ENCODE measurements around the gene SHROOM3.

Gene SHROOM3

GRCh38 chr4:76751612-76752343 lies 316.7 kb downstream of the SHROOM3 start:
- TF ChIP-seq, protein P1, sequence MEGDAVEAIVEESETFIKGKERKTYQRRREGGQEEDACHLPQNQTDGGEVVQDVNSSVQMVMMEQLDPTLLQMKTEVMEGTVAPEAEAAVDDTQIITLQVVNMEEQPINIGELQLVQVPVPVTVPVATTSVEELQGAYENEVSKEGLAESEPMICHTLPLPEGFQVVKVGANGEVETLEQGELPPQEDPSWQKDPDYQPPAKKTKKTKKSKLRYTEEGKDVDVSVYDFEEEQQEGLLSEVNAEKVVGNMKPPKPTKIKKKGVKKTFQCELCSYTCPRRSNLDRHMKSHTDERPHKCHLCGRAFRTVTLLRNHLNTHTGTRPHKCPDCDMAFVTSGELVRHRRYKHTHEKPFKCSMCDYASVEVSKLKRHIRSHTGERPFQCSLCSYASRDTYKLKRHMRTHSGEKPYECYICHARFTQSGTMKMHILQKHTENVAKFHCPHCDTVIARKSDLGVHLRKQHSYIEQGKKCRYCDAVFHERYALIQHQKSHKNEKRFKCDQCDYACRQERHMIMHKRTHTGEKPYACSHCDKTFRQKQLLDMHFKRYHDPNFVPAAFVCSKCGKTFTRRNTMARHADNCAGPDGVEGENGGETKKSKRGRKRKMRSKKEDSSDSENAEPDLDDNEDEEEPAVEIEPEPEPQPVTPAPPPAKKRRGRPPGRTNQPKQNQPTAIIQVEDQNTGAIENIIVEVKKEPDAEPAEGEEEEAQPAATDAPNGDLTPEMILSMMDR (IDR thresholded peaks at IDR 0.05; ENCODE audit: insufficient read depth, low read length, poor library complexity, severe bottlenecking): no peak
- Histone ChIP-seq H3K27me3 (replicated peaks; ENCODE audit: control insufficient read depth, insufficient read depth, low read length) (0 out of 2 replicates have a peak, but pooled peaks cover 1% of the 10 kb centered on the region), H3K36me3 (ENCODE audit: control insufficient read depth, insufficient read depth, low read length) (no peaks in the 10 kb centered on the region), H3K4me3 (replicated peaks; ENCODE audit: low read depth, low read length) (no peak overlapping the region)
- no peak for DNase-seq (ENCODE audit: extremely low read depth, insufficient read length)

DNA sequence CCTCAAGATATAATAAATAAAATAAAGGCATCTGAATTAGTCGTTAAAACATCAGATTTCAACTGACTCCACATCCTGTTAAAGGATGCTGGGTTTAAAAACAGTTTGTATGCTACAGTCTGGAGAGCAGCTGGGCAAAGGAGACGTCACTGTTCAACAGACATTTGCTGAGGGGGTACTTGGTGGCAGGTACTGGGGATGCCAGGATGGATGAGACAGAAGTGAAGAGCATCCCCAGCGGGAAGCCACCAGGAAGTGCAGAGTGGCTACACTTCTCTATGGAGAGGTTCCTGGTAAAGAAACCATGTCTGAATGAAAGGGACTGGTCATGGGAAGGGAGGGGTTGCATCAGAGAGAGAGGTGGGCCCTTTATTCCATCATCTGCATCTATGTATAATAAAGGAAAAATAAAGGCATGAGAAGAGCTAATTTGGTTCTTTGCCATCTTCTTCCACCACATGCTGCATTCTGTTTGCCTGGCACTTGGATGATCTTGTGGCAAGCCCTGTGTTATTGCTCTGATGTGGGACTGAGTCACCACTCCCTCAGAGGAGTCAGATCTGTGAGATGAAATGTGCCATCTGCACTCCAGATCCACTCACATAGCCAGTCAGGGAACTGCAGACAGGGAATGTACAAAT lies 318.0 kb downstream of the SHROOM3 start:
- H3K4me3 ChIP-seq (replicated peaks; ENCODE audit: low read depth, low read length): no peak overlapping the region
- no peak for DNase-seq (ENCODE audit: extremely low read depth, insufficient read length)
- H3K36me3 ChIP-seq (ENCODE audit: control insufficient read depth, insufficient read depth, low read length): no peaks in the 10 kb centered on the region

GRCh38 chr4:76753814-76754213 lies 318.8 kb downstream of the SHROOM3 start:
- no peak overlapping the region for H3K4me3 ChIP-seq (replicated peaks; ENCODE audit: low read depth, low read length)
- no peaks in the 10 kb centered on the region for H3K36me3 ChIP-seq (ENCODE audit: control insufficient read depth, insufficient read depth, low read length)
- H3K27me3 ChIP-seq (replicated peaks; ENCODE audit: control insufficient read depth, insufficient read depth, low read length): 0 out of 2 replicates have a peak, but pooled peaks cover 1% of the 10 kb centered on the region
- no peak for DNase-seq (ENCODE audit: extremely low read depth, insufficient read length)
- TF ChIP-seq, protein P1 (IDR thresholded peaks at IDR 0.05; ENCODE audit: insufficient read depth, low read length, poor library complexity, severe bottlenecking): no peak

More for the DNA sequence above, 318.0 kb downstream of the SHROOM3 start:
- H3K27me3 ChIP-seq (replicated peaks; ENCODE audit: control insufficient read depth, insufficient read depth, low read length): 0 out of 2 replicates have a peak, but pooled peaks cover 1% of the 10 kb centered on the region
- TF ChIP-seq, protein P1 (IDR thresholded peaks at IDR 0.05; ENCODE audit: insufficient read depth, low read length, poor library complexity, severe bottlenecking): no peak

DNA sequence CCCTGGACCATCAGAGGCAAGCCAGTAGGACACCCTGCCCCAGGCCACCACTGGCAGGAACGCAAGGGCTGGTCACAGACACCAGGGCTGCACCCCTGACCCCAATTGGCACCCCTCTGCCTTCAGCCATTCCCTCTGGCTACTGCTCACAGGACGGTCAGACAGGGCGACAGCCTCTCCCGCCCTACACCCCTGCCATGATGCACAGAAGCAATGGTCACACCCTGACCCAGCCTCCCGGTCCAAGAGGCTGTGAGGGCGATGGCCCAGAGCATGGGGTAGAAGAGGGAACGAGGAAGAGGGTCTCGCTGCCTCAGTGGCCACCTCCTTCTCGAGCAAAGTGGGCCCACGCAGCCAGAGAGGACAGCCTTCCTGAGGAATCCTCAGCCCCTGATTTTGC lies 319.4 kb downstream of the SHROOM3 start:
- Histone ChIP-seq H3K4me3 (replicated peaks; ENCODE audit: low read depth, low read length) (no peak overlapping the region), H3K36me3 (ENCODE audit: control insufficient read depth, insufficient read depth, low read length) (no peaks in the 10 kb centered on the region), H3K27me3 (replicated peaks; ENCODE audit: control insufficient read depth, insufficient read depth, low read length) (0 out of 2 replicates have a peak, but pooled peaks cover 1% of the 10 kb centered on the region)
- TF ChIP-seq, protein P1 (IDR thresholded peaks at IDR 0.05; ENCODE audit: insufficient read depth, low read length, poor library complexity, severe bottlenecking): no peak
- DNase-seq (ENCODE audit: extremely low read depth, insufficient read length): no peak

GRCh38 chr4:76755756-76756155 lies 320.7 kb downstream of the SHROOM3 start:
- no peak for DNase-seq (ENCODE audit: extremely low read depth, insufficient read length)
- 0 out of 2 replicates have a peak, but pooled peaks cover 1% of the 10 kb centered on the region for H3K27me3 ChIP-seq (replicated peaks; ENCODE audit: control insufficient read depth, insufficient read depth, low read length)
- no peaks in the 10 kb centered on the region for H3K36me3 ChIP-seq (ENCODE audit: control insufficient read depth, insufficient read depth, low read length)
- TF ChIP-seq, protein P1 (IDR thresholded peaks at IDR 0.05; ENCODE audit: insufficient read depth, low read length, poor library complexity, severe bottlenecking): no peak
- no peak overlapping the region for H3K4me3 ChIP-seq (replicated peaks; ENCODE audit: low read depth, low read length)

Data from GM06990 (cell line).